ENCODE data around the gene CRCP.
A peak's percentile ranks its signal among the peaks of the same experiment; 100 is the strongest.
"Not testable (repeated sequence)": the region's sequence is repeated elsewhere in the genome, so short reads cannot be mapped to it uniquely, and the experiment has no call there.

The CRCP gene

DNA sequence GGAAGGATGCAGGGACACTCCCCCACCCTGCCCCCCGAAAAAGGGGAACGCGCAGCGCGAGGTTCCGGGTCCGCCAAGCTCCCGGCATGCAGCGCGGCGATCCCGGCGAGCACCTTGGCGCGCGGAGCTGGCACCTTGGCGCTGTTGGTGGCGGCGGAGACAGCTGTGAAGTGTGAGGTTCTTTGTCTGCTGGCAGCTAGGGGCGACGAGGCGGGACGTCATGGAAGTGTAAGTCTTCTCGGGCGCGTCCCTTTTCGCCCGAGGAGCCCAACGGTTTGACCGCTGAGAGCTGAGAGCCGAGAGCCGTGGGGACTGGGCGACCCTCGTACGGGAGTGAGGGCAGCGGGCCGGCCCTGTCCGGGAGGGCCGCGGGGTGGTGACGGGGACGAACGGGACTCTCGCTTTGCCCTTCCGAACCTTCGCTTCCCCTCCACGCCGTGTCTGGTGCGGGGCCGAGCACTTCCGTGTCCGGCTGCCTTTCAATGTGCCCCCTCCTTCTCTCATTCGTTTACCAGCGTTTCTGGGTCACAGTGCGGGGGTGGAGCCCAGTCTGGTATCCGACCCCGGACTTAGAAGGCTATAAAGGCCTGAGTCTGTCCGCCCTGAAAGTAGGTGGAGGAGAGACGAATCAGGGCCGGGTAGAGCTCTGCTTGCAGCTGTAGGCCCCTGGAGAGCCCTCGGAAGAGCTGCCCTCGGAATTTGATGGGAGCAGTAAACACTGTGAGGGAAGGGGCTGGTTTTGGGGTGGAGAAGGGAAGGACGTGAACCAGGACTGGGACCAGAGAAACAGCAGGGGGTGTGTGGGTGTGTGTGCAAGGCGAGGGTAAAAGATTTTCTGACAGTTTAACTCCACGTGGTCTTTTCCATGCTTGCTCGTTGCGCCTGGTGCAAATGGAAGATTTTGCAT is at the start of gene CRCP:
TSS of gene CRCP (plus strand) at position 105 of the 907 bp plus-strand sequence. CDS start at position 221, 116 bp downstream.
- DNase-seq: peak; percentile 84 to 86

DNA sequence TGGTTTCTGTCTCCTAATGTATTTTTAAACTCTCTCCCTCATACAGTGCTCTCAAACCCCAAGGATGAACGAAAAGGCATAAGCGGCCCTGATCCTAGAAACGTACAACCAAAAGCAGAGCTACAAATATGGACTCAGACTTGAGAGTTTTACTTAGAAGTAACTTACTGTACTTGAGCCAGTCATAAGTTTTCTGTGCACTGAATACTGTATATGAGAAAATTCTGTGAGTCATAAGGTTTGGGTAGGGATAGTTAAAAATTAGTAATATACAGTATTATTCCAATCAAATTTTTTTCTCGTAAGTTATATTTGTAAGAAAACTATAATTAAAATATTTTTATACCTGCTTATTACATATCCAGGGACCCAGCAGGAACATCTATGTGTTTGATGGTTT is 44.9 kb upstream of the CRCP start:
- no peak for DNase-seq

DNA sequence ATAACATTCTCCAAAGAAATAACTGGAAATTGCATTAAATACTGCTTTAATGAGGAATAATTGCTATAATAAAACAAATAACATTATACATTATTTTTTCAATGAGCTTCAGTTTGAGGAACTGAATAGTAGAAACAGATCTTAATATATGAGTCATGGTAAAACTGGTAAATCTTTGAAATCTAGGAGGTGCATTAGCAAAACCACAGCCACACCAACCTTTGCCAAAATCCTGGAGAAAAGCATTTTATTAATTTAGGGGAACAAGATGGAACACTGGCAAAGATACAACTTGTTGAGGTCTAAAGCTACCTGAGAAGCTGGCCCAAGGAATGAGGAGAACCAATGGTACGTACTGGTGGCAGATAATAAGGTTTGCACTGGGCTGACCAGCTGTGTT is 44.4 kb upstream of the CRCP start:
- DNase-seq: no peak

DNA sequence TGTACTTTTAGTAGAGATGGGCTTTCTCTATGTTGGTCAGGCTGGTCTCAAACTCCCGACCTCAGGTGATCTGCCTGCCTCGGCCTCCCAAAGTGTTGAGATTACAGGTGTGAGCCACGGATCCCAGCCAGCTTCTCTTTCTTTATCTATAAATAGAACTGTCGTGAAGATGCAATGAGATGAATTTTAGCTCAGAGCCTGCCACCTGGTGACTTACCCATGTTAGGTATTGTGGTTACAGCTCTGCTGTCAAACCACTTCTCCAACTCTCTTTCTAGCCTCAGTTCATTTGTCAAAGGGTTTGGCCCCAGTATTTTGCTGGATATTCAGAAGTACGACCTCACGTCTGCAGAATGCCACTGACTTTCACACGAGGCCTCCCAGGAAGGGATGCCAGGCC is 42.4 kb upstream of the CRCP start:
- DNase-seq: not testable (repeated sequence)

DNA sequence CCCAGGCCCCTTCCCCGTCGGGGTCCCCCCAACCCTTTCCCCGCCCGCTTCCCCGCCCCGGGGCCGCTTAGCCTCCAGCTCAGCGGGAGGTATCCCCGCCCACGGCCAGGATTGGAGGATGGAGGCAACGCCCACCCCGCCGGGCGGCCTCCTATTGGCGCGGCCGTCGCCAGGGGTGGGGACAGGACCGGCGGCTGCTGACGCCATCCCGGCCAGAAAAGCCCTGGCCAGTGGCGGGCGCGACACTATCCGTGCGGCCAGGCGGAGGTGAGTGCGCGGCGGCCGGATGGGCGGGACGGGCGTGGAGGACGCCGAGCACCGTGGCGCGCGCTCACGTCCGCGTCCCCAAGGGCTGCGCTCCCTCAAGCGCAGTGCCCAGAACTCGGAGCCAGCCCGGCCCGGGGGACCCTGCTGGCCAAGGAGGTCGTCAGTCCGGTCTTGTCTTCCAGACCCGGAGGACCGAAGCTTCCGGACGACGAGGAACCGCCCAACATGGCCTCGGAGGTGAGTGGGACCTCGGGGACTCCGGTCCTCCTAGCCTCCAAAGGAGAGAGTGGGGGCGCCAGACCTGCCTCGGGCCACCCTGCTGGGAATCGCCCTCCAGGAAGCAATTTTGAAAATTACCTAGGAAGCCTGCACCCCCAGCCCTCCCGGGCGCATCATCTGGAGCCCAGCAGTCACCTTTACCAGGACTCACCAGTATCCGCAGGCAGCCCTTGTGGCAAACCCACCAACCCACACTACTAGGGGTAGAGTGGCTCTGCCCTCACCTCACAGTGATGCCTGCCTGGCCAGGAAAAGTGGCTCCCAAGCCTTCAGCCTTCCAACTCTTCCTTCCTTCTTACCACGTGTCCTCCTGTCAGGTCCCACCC is 38.8 kb upstream of the CRCP start, which contains the start of gene ASL:
TSS of gene ASL (plus strand) at position 230 of the 872 bp plus-strand sequence. CDS start at position 493, 263 bp downstream.
- DNase-seq: peak; percentile 88 to 89

DNA sequence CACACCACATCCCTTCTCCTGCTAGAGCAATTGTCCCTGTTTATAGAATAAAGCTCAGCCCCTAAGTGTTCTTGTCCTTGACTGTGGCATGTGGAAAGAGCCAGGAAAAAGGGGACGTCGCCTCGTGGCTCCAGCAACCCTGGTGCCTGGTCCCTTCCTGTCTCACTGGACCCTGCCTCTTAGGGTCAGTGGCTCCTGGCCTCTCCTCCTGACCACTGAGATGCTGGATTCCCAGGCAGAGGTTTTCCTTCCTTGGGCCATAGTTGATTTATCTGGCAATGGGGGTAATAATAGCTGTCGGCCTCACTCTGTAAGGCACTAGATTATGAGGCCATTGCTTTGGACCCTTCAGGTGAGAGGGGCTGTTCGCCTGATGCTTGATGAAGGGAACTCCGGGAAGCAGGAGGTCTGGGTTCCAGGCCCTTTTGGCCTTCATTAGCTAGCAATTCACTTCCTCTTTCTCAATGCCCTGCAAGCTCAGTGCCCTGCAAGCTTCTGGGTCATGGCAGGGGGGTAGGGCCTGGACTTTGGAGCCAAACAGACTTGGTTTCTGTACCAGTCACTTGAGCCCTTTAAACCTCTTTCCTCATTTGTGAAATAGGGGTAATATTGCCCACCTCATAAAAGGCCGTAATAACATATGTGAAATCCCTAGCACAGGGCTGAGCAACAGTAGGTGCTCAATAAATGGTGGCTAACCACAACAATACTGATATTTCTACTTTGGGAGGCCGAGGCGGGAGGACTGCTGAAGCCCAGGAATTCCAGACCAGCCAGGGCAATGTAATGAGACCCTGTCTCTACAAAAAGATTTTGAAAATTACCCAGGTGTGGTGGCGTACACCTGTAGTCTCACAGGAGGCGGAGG is 38.0 kb upstream of the CRCP start:
- DNase-seq: no peak

DNA sequence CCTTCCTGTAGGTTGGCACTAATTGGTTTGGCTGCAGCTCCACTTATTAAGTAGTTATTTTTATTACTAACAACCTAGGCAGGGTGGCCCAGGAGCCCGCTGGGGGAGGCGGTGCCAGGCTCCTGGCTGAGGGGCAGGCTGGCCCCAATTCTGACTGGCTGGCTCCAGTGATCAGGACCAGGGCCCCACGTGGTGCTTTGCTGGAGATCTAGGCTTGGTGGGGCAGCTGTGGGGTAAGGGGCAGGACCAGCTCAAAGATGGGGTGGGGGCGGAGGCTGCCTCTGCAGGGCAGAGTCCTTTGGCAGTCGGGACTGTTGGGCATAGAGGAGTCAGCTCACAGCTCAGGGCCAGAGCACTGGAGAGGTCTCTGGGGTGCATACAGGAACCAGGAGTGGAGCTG is 36.6 kb upstream of the CRCP start:
- no peak for DNase-seq

DNA sequence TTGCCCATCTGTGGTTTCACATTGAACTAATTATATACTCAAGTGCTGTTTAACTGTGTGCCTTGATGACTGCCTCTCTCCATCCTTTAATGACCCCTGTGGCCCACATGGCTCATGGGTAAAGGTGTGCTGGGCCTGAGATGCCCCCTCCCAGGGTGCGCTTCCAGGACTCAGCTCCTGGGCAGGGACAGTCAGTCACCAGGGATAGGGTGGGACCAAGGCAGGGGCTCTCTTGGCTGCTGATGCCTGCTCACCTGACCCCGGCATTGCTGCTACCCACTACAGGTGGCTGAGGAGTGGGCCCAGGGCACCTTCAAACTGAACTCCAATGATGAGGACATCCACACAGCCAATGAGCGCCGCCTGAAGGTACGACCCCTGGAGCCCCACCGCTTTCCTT is 32.6 kb upstream of the CRCP start:
- DNase-seq: no peak

DNA sequence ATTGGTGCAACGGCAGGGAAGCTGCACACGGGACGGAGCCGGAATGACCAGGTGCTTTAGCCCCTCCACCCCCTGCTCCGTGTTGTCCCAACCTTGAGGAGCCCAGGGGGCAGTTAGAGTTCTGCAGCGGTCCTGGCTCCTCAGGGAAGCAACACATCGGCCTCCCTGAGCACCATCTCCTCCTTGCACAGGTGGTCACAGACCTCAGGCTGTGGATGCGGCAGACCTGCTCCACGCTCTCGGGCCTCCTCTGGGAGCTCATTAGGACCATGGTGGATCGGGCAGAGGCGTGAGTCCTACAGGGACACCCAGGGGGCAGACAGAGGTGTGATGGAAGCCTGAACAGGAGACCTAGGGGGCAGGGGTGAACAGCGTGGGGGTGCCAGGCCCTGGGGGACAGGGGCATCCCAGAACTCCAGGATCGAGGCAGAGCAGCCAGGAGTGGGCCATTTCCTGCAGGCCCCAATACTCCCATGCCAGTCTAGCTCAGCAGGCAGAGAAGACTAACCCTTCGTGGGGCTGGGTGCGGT is 31.7 kb upstream of the CRCP start:
- no peak for DNase-seq

DNA sequence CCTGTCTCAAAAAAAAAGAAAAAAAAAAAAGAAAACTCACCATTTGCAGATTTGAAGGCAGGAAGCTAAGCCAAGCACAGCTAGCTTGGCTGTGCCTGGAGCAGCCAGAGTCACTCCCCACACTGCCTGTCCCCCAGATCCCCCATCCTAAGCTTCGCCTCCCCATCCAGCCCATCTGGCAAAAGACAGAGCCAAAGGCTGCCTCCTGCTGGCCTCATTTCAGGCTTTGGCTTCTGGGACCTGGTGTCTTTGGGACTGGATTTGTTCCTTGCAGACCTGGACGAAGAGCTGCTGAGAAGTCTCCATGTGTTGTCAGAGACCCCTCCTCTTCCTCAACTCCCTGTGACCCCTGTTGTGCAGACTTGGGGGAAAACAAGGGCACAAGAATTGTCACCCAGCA is 31.0 kb upstream of the CRCP start:
- DNase-seq: no peak

DNA sequence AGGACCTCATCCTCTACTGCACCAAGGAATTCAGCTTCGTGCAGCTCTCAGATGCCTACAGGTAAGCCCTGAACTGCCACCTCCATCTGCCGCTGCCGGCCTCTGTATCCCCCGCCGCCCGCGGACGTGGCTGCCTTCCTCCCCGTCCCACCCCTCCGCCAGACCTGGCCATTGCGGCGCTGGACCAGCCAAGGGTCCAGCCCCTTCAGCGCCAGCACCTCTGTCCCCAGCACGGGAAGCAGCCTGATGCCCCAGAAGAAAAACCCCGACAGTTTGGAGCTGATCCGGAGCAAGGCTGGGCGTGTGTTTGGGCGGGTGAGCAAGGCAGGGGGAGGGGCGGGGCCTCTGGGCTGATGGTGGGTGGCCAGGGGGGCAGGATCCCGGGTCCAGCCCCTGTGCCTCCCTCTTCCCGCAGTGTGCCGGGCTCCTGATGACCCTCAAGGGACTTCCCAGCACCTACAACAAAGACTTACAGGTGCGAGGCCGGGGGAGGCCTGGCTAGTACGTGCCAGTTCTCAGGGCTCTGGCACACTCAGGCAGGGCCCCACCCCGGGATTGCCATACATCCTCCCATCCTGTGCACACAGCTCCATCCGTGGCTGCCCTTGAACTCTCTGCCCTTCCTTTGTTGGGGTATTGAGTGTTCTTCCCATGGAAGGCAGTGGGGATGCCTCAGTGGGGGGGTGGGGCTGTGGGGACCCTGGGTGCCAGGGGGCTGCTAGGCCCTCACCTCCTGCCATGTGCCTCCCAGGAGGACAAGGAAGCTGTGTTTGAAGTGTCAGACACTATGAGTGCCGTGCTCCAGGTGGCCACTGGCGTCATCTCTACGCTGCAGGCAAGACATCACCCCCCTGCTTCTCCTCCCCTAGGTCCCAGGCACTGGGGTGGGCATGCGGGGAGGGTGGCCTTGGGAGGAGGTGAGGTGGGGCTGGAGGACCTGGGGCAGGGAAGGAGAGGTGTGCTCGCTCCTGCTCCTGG is 25.5 kb upstream of the CRCP start:
- DNase-seq: no peak

DNA sequence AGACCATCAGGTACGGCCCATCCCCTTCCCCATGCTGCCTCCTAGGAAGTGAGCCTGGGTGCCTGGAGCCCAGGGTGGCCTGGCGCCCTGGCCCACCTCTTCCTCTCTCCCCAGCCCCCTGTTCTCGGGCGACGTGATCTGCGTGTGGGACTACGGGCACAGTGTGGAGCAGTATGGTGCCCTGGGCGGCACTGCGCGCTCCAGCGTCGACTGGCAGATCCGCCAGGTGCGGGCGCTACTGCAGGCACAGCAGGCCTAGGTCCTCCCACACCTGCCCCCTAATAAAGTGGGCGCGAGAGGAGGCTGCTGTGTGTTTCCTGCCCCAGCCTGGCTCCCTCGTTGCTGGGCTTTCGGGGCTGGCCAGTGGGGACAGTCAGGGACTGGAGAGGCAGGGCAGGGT is 22.0 kb upstream of the CRCP start:
- DNase-seq: no peak

DNA sequence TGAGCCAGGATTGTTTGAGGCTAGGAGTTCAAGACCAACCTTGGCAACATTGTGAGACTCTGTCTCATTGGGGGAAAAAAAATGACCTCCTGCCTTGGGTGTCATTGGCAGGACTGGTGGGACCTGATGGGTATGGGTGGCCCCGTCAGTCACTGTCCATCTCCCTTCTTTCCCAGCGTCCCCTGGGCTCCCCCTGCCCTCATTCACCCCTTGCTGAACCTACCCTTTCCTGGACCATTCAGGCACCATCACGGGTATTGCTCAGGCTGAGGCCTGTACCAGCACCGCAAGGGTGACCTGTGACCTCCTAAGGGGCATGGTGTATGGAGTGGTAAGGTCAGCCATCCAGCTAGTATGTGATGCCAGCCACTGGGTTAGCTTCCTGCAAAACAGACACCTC is 19.6 kb upstream of the CRCP start:
- DNase-seq: no peak

DNA sequence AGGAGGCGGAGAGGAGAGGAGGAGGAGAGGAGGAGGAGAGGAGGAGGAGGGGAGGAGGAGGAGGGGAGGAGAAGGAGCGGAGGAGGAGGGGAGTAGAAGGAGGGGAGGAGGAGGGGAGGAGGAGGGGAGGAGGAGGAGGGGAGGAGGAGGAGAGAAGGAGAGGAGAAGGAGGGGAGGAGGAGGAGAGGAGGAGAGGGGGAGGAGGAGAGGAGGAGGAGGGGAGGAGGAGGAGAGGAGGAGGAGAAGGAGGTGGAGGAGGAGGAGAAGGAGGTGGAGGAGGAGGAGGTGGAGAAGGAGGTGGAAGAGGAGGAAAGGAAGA is 15.5 kb upstream of the CRCP start:
- DNase-seq: no peak

DNA sequence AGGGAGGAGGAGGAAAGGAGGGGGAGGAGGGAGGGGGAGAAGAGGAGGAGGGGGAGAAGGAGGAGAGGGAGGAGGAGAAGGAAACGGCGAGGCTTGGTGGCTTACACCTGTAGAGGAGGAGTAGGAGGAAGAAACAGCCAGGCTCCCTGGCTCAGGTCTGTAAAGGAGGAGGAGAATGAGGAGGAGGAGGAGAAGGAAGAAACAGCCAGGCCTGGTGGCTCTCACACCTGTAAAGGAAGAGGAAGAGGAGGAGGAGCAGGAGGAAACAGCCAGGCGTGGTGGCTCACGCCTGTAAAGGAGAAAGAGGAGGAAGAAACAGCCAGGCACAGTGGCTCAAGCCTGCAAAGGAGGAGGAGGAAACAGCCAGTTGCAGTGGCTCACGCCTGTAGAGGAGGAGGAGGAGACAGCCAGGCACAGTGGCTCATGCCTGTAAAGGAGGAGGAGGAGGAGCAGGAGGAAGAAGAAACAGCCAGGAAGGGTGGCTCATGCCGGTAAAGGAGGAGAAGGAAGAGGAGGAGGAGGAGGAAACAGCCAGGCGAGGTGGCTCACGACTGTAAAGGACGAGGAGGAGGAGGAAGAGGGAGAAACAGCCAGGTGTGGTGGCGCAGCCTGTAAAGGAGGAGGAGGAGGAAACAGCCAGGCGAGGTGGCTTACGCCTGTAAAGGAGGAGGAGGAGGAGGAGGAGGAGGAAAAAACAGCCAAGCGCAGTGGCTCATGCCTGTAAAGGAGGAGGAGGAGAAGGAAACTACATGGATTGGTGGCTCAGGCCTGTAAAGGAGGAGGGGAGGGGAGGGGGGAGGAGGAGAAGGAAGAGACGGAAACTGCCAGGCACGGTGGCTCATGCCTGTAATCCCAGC is 14.9 kb upstream of the CRCP start:
- peak; percentile 27 to 37 for DNase-seq

DNA sequence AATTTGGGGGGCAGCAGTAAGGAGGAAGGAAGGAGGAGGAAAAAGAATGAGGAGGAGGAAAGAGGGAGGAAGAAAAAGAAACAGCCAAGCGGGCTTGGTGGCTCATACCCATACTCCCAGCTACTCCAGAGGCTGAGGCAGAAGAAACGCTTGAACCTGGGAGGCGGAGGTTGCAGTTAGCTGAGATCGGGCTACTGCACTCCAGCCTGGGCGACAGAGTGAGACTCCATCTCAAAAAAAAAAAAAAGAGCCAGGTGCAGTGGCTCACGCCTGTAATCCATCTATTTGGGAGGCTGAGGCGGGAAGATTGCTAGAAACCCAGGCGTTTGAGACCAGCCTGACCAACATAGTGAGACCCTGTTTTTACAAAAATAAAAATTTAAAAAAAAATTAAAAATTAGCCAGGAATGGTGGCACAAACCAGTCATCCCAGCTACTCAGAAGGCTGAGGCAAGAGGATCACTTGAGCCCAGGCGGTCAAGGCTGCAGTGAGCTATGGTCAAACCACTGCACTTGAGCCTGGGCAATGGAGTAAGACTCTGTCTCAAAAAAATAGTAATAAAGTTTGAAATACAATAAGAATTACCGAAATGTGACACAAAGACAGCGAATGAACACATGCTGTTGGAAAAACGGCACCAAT is 14.1 kb upstream of the CRCP start:
- no peak for DNase-seq

DNA sequence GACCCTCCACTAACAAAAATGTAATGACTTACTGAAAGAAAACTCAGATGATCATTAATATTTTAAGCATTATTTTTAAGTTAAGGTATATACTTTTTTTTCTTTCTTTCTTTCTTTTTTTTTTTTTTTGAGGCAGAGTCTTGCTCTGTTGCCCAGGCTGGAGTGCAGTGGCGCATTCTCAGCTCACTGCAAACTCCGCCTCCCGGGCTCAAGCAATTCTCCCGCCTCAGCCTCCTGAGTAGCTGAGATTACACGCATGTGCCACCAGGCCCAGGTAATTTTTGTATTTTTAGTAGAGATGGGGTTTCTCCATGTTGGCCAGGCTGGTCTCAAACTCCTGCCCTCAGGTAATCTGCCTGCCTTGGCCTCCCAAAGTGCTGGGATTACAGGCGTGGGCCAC is 12.5 kb upstream of the CRCP start:
- not testable (repeated sequence) for DNase-seq

DNA sequence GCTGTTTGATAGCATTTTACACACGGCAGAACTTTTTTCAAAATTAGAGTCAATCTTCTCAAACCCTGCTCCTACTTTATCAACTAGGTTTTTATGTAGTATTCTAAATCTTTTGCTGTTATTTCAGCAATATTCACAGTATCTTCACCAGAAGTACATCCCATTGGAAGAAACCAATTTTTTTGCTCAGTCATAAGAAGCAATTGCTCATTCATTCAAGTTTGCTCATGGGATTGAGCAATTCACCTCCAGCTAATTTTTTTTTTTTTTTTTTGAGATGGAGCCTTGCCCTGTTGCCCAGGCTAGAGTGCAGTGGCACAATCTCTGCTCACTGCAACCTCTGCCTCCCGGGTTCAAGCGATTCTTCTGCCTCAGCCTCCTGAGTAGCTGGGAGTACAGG is 10.7 kb upstream of the CRCP start:
- DNase-seq: not testable (repeated sequence)

DNA sequence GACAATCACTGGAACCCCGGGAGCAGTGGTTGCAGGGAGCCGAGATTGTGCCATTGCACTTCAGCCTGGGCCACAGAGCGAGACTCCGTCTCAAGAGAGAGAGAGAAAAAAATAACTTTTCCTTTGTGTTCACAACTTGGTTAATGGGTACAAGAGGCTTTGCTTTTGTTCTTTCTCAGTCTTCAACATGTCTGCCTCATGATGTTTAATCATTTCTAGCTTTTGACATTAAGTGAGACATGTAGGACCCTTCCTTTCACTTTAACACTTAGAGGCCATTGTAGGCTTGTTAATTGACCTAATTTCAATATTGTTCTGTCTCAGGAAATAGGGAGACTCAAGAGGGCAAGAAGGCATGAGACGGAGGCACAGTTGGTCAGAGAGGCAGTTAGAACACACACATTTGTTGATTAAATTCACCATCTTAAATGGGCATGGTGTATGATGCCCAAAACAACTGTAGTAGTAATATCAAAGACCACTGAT is 9.3 kb upstream of the CRCP start:
- no peak for DNase-seq

DNA sequence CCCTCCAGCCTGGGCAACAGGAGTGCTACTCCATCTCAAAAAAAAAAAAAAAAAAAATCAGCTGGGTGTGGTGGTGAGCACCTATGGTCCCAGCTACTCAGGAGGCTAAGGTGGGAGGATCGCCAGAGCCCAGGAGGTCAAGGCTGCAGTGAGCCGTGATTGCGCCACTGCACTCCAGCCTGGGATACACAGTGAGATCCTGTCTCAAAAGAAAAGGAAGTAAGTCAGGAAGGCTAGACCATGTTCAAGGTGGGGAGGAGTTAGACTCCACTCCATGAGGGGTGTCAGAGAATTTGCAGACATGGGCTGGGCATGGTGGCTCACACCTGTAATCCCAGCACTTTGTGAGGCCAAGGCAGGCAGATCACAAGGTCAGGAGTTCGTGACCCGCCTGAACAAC is 6.2 kb upstream of the CRCP start:
- DNase-seq: not testable (repeated sequence)
